Measurements from ENCODE around the gene VCP.
"Not testable (repeated sequence)": the region's sequence is repeated elsewhere in the genome, so short reads cannot be mapped to it uniquely, and the experiment has no call there.

The VCP gene

GRCh38 chr9:35028341-35028740 lies 44.1 kb downstream of the VCP start:
- H3K27ac Mint-ChIP-seq: no peak overlapping the region
- no peaks in the 10 kb centered on the region for H3K27me3 Mint-ChIP-seq
- H3K4me3 Mint-ChIP-seq: no peak overlapping the region
- peaks cover 36% of the 10 kb centered on the region for H3K36me3 Mint-ChIP-seq (ENCODE audit: low read depth)
- H3K9me3 Mint-ChIP-seq: no peaks in the 10 kb centered on the region
- H3K4me1 Mint-ChIP-seq (ENCODE audit: low read depth): peaks cover 13% of the 10 kb centered on the region
- no peak for DNase-seq

- Mint-ChIP-seq H3K27ac (no peak overlapping the region), H3K9me3 (no peaks in the 10 kb centered on the region), H3K4me1 (ENCODE audit: low read depth) (peaks cover 14% of the 10 kb centered on the region), H3K27me3 (no peaks in the 10 kb centered on the region), H3K4me3 (no peak overlapping the region), H3K36me3 (ENCODE audit: low read depth) (peaks cover 32% of the 10 kb centered on the region)
- no peak for DNase-seq
These were observed 44.6 kb downstream of the VCP start for GRCh38 chr9:35027860-35028259.

- H3K27ac Mint-ChIP-seq: no peak overlapping the region
These were observed 45.1 kb downstream of the VCP start for GRCh38 chr9:35027374-35027773.

GRCh38 chr9:35026671-35027070 lies 45.8 kb downstream of the VCP start:
- H3K4me1 Mint-ChIP-seq (ENCODE audit: low read depth): peaks cover 14% of the 10 kb centered on the region
- peaks cover 37% of the 10 kb centered on the region for H3K36me3 Mint-ChIP-seq (ENCODE audit: low read depth)
- H3K4me3 Mint-ChIP-seq: no peak overlapping the region
- H3K27ac Mint-ChIP-seq: no peak overlapping the region
- H3K9me3 Mint-ChIP-seq: no peaks in the 10 kb centered on the region
- no peaks in the 10 kb centered on the region for H3K27me3 Mint-ChIP-seq
- no peak for DNase-seq

More at GRCh38 chr9:35027374-35027773, 45.1 kb downstream of the VCP start:
- DNase-seq: no peak
- Mint-ChIP-seq H3K27me3 (no peaks in the 10 kb centered on the region), H3K9me3 (no peaks in the 10 kb centered on the region), H3K4me1 (ENCODE audit: low read depth) (peaks cover 14% of the 10 kb centered on the region), H3K36me3 (ENCODE audit: low read depth) (peaks cover 34% of the 10 kb centered on the region), H3K4me3 (no peak overlapping the region)

GRCh38 chr9:35023443-35023842 lies 49.0 kb downstream of the VCP start:
- DNase-seq, H3K9me3 Mint-ChIP-seq, H3K4me3 Mint-ChIP-seq, H3K27me3 Mint-ChIP-seq, H3K27ac Mint-ChIP-seq: not testable (repeated sequence)
- Mint-ChIP-seq H3K4me1 (ENCODE audit: low read depth) (peaks cover 14% of the 10 kb centered on the region), H3K36me3 (ENCODE audit: low read depth) (peaks cover 41% of the 10 kb centered on the region)

GRCh38 chr9:35014517-35014916 lies 57.9 kb downstream of the VCP start:
- Mint-ChIP-seq H3K4me3 (no peak overlapping the region), H3K9me3 (peaks cover 13% of the 10 kb centered on the region), H3K36me3 (ENCODE audit: low read depth) (peaks cover 64% of the 10 kb centered on the region), H3K4me1 (ENCODE audit: low read depth) (peaks cover 4% of the 10 kb centered on the region), H3K27ac (no peak overlapping the region), H3K27me3 (no peaks in the 10 kb centered on the region)
- DNase-seq: no peak

- H3K4me3 Mint-ChIP-seq: no peak overlapping the region
- DNase-seq: no peak
- no peak overlapping the region for H3K27ac Mint-ChIP-seq
- H3K9me3 Mint-ChIP-seq: peaks cover 13% of the 10 kb centered on the region
- H3K36me3 Mint-ChIP-seq (ENCODE audit: low read depth): peaks cover 55% of the 10 kb centered on the region
- H3K4me1 Mint-ChIP-seq (ENCODE audit: low read depth): peaks cover 4% of the 10 kb centered on the region
- no peaks in the 10 kb centered on the region for H3K27me3 Mint-ChIP-seq
These were observed 62.0 kb downstream of the VCP start for GRCh38 chr9:35010351-35010958.

Measured in activated T-cell treated with anti-CD3 and anti-CD28 coated beads, Interleukin-2, amount 50 U/mL, for 24 hours (primary cell).